Body of pancreas (tissue), 4 donors: ENCODE data around the gene C4orf50.

Experiments used
- CTCF ChIP-seq, 7 experiments: fragments of 450-650 bp in 4 of 7; fragments of 200-600 bp in 3 of 7; sonication (generic) in 3 of 7; IDR thresholded peaks; one replicate each; pipeline ENCODE4 v1.5.1; 2016 to 2019; ENCODE audit warnings: antibody characterized with exemption in 7 of 7
- POLR2A ChIP-seq, 3 donors: fragments of 450-650 bp; IDR thresholded peaks; one replicate each; pipeline ENCODE4 v1.6.1; 2016; ENCODE audit warnings: antibody characterized with exemption in 3 of 3, mild to moderate bottlenecking in 2 of 3

DNA sequence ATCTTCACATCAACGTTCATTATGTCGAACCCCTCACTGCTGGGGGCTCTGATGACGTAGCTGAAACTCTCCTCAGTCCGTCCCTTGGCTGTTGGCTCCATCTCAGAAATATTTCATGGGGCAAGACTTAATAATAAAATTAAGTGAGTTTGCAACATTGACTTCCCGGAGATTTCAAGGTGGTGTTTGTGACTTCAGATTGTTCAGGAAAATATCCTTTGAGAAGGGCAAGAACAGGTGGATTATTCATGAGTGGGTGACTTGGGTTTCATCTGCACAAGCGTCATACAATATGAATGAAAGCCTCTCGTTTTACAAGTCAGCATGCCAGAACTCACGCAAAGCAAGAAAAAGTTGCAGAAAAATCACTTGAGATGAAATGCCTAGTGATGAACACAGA lies at the start of gene C4orf50:
- TF ChIP-seq POLR2A (IDR thresholded peaks at IDR 0.05): no peak
- TF ChIP-seq CTCF (IDR thresholded peaks at IDR 0.05): no peak
